IPS-18c (cell line): ENCODE data around the gene ABHD8.

ENCODE experiments used
- H3K4me3 ChIP-seq: 2 replicates; pipeline ENCODE4 v1.7.0; 2013; ENCODE audit warnings: low read depth, mild to moderate bottlenecking, low read length, moderate library complexity; ENCODE audit not compliant: insufficient read depth
- H3K9me3 ChIP-seq: one replicate; pipeline ENCODE4 v1.6.1; 2013; ENCODE audit warnings: mild to moderate bottlenecking, low read length, moderate library complexity; ENCODE audit not compliant: control insufficient read depth, insufficient read depth

Gene ABHD8

GRCh38 chr19:17325881-17326594, 22.8 kb upstream of the ABHD8 start:
- no peak overlapping the region for H3K4me3 ChIP-seq
- H3K9me3 ChIP-seq = peaks cover 5% of the 10 kb centered on the region

- Histone ChIP-seq H3K4me3 (no peak overlapping the region), H3K9me3 (peaks cover 5% of the 10 kb centered on the region)
Observed at GRCh38 chr19:17325133-17325532, 21.9 kb upstream of the ABHD8 start.

GRCh38 chr19:17324357-17325114, 21.3 kb upstream of the ABHD8 start:
- no peak overlapping the region for H3K4me3 ChIP-seq
- H3K9me3 ChIP-seq = peaks cover 5% of the 10 kb centered on the region

GRCh38 chr19:17323964-17324332, 20.7 kb upstream of the ABHD8 start:
- peaks cover 3% of the 10 kb centered on the region for H3K9me3 ChIP-seq
- H3K4me3 ChIP-seq = no peak overlapping the region

GRCh38 chr19:17323300-17323963, 20.2 kb upstream of the ABHD8 start:
- Histone ChIP-seq H3K4me3 (no peak overlapping the region), H3K9me3 (peaks cover 3% of the 10 kb centered on the region)

- H3K4me3 ChIP-seq = no peak overlapping the region
- no peaks in the 10 kb centered on the region for H3K9me3 ChIP-seq
Observed at GRCh38 chr19:17322854-17323253, 19.6 kb upstream of the ABHD8 start.

GRCh38 chr19:17321655-17322489, 18.6 kb upstream of the ABHD8 start:
- Histone ChIP-seq H3K9me3 (no peaks in the 10 kb centered on the region), H3K4me3 (no peak overlapping the region)

GRCh38 chr19:17320435-17320834, 17.2 kb upstream of the ABHD8 start:
- H3K9me3 ChIP-seq = no peaks in the 10 kb centered on the region
- H3K4me3 ChIP-seq = no peak overlapping the region

GRCh38 chr19:17319473-17320238, 16.4 kb upstream of the ABHD8 start:
- Histone ChIP-seq H3K4me3 (no peak overlapping the region), H3K9me3 (no peaks in the 10 kb centered on the region)

GRCh38 chr19:17318966-17319365, 15.7 kb upstream of the ABHD8 start:
- H3K4me3 ChIP-seq = no peak overlapping the region
- no peaks in the 10 kb centered on the region for H3K9me3 ChIP-seq

- Histone ChIP-seq H3K9me3 (peaks cover 4% of the 10 kb centered on the region), H3K4me3 (no peak overlapping the region)
Observed at GRCh38 chr19:17314007-17314593, 10.9 kb upstream of the ABHD8 start.

GRCh38 chr19:17312189-17313113, 9.2 kb upstream of the ABHD8 start:
- H3K4me3 ChIP-seq = no peak overlapping the region

GRCh38 chr19:17311455-17312188, 8.4 kb upstream of the ABHD8 start:
- no peak overlapping the region for H3K4me3 ChIP-seq

More at GRCh38 chr19:17312189-17313113, 9.2 kb upstream of the ABHD8 start:
- H3K9me3 ChIP-seq = peaks cover 4% of the 10 kb centered on the region

GRCh38 chr19:17309965-17310461, 6.8 kb upstream of the ABHD8 start:
- H3K9me3 ChIP-seq = peaks cover 4% of the 10 kb centered on the region
- H3K4me3 ChIP-seq = peak overlapping the region; percentile 84

More at GRCh38 chr19:17311455-17312188, 8.4 kb upstream of the ABHD8 start:
- H3K9me3 ChIP-seq = peaks cover 4% of the 10 kb centered on the region
